K562 (cell line): ENCODE measurements around the gene PRKG2. TPM values are rescaled to one million over a fixed set of nuclear protein-coding genes. Genes with fewer than 3 reads are reported as not detected.

Source experiments
- ATAC-seq: fragments of 200-7000 bp; cut with Tn5 transposase; 3 replicates; pipeline ENCODE4 v1.9.1; 2020; ENCODE audit warnings: moderate library complexity
- BruUV-seq: library from RNA; stranded (reverse); fragments of 400-500 nt; replicated peaks from 2 replicates; lab custom pipeline; 2021; lab: Mats Ljungman, UMichigan
- CTCF ChIA-PET: fragments of 300-600 bp; formaldehyde crosslinking; extraction: SDS; loops from one replicate; lab custom pipeline; 2021; ENCODE audit warnings: low intra/inter-chr PET ratio; lab: Yijun Ruan, JAX
- POLR2A ChIA-PET: fragments of 300-600, 350-650 bp; sonication (Branson Sonifier 250); formaldehyde crosslinking; extraction: SDS; loops from one replicate; lab custom pipeline; 2021; ENCODE audit warnings: antibody characterized with exemption, inconsistent platforms; lab: Yijun Ruan, JAX
- DNase-seq, 4 experiments: peaks; one replicate each; pipeline versions ENCODE4 v3.0.0 to v3.0.0-alpha.2; 2011 to 2018; ENCODE audit warnings: low spot score in 3 of 4, mixed read lengths in 3 of 4; ENCODE audit errors: extremely low read depth in 1 of 4
- FAIRE-seq: peaks from 2 replicates; lab custom pipeline; 2011; peaks lifted over from hg19 to GRCh38; lab: Jason Lieb, UNC
- H2AFZ ChIP-seq: 2 replicates; pipeline ENCODE4 v1.6.0; 2011; ENCODE audit warnings: low read depth, low read length, control low read depth, inconsistent platforms
- H3K27ac ChIP-seq: fragments of 200-600 bp; 3 replicates; pipeline ENCODE4 v1.8.0; 2011; ENCODE audit warnings: low read depth, mild to moderate bottlenecking, control low read depth, inconsistent platforms, low read length, moderate library complexity, mixed read lengths; ENCODE audit errors: extremely low read depth
- H3K27me3 ChIP-seq, 2 experiments: fragments of 300-600 bp in 1 of 2; 2 replicates in 1 of 2; 3 replicates in 1 of 2; pipeline versions ENCODE4 v1.6.0 to v1.8.0; 2011; ENCODE audit warnings: inconsistent platforms in 2 of 2, low read length in 2 of 2, mild to moderate bottlenecking in 1 of 2, mixed read lengths in 1 of 2, moderate library complexity in 1 of 2; ENCODE audit not compliant: control insufficient read depth in 2 of 2, insufficient read depth in 2 of 2
- H3K36me3 ChIP-seq: fragments of 300-600 bp; 3 replicates; pipeline ENCODE4 v1.8.0; 2011; ENCODE audit warnings: mild to moderate bottlenecking, low read length, inconsistent platforms; ENCODE audit not compliant: control insufficient read depth, insufficient read depth
- H3K4me1 ChIP-seq, 2 experiments: fragments of 200-600 bp in 1 of 2; replicated peaks in 1 of 2; 2 replicates in 1 of 2; 3 replicates in 1 of 2; pipeline versions ENCODE4 v1.5.1 to v1.8.0; 2011; ENCODE audit warnings: inconsistent platforms in 2 of 2, low read length in 2 of 2, mild to moderate bottlenecking in 1 of 2, mixed read lengths in 1 of 2, moderate library complexity in 1 of 2; ENCODE audit not compliant: control insufficient read depth in 2 of 2, insufficient read depth in 2 of 2
- H3K4me2 ChIP-seq: 2 replicates; pipeline ENCODE4 v1.6.1; 2011; ENCODE audit warnings: low read length, control low read depth, inconsistent platforms, mixed read lengths; ENCODE audit not compliant: insufficient read depth
- H3K4me3 ChIP-seq: fragments of 200-600 bp; sonication (generic), shearing (Covaris generic); 2 replicates; pipeline ENCODE4 v1.5.1; 2016; ENCODE audit warnings: control low read depth, inconsistent platforms
- H3K79me2 ChIP-seq: fragments of 200-600 bp; 3 replicates; pipeline ENCODE4 v1.8.0; 2011; ENCODE audit warnings: low read length, inconsistent platforms; ENCODE audit not compliant: control insufficient read depth, insufficient read depth
- H3K9ac ChIP-seq, 2 experiments: 2 replicates each; pipeline versions ENCODE4 v1.6.0 to v1.6.1; 2011; ENCODE audit warnings: low read depth in 2 of 2, low read length in 2 of 2, control low read depth in 1 of 2, inconsistent platforms in 1 of 2, mild to moderate bottlenecking in 1 of 2, mixed read lengths in 1 of 2; ENCODE audit not compliant: insufficient read depth in 1 of 2
- H3K9me1 ChIP-seq: one replicate; pipeline ENCODE4 v1.6.0; 2011; ENCODE audit warnings: inconsistent platforms, mild to moderate bottlenecking, low read length, moderate library complexity; ENCODE audit not compliant: control insufficient read depth, insufficient read depth
- H3K9me3 ChIP-seq: replicated peaks from 2 replicates; pipeline ENCODE4 v1.5.1; 2011; ENCODE audit warnings: low read depth, low read length, inconsistent platforms; ENCODE audit not compliant: control insufficient read depth, insufficient read depth
- H4K20me1 ChIP-seq: replicated peaks from 2 replicates; pipeline ENCODE4 v1.6.1; 2011; ENCODE audit warnings: low read length, inconsistent platforms, mixed read lengths; ENCODE audit not compliant: control insufficient read depth, insufficient read depth
- RBM17 ChIP-seq: fragments of 200-400 bp; formaldehyde crosslinking; IDR thresholded peaks from 2 replicates; pipeline ENCODE4 v1.6.1; 2017; ENCODE audit warnings: low read depth, mild to moderate bottlenecking, low read length, borderline replicate concordance
- ZNF282 ChIP-seq: sonication (generic); formaldehyde crosslinking; IDR thresholded peaks from 2 replicates; pipeline ENCODE4 v1.8.1; 2023; ENCODE audit warnings: missing genetic modification reagents
- ZNF717 ChIP-seq: fragments of 250-450 bp; sonication (Bioruptor Pico); IDR thresholded peaks from 2 replicates; pipeline ENCODE4 v1.5.0; 2021
- WGBS: fragments of 100-300 bp; shearing (Covaris generic); methylation state at CpG from one replicate; pipeline ENCODE4 v1.1.6; 2016; ENCODE audit warnings: low coverage, mixed read lengths; ENCODE audit not compliant: insufficient coverage; ENCODE audit errors: missing lambda C conversion rate; 5-methylcytosine and 5-hydroxymethylcytosine counted together
- in situ Hi-C: fragments of 300-500 bp; cut with MboI; formaldehyde crosslinking; loops from 4 replicates; pipeline ENCODE4 v1.15.0; 2018; ENCODE audit warnings: inconsistent platforms, mixed read lengths
- intact Hi-C: fragments of 100-400 bp; cut with micrococcal nuclease; formaldehyde crosslinking; loops from 2 replicates; pipeline ENCODE4 v1.14.2; 2022
- polyA plus RNA-seq, 8 experiments: library from polyadenylated mRNA; depleted of rRNA in 4 of 8; stranded (reverse) in 5 of 8; unstranded in 3 of 8; fragments of >200 nt; fragmentation: Nextera tagmentation in 2 of 8; fragmentation: Illumina TruSeq in 1 of 8; extraction: Ambion mirVana in 2 of 8; extraction: Trizol in 1 of 8; gene quantifications; 2 replicates each; pipeline versions ENCODE4 v1.2.1 to v1.2.3, GENCODE V29; 2011 to 2014; ENCODE audit warnings: inconsistent platforms in 1 of 8, missing spikeins in 1 of 8
- total RNA-seq, 7 experiments: library from RNA; depleted of rRNA in 6 of 7; stranded (reverse); fragments of >200 nt in 6 of 7; fragmentation: Illumina TruSeq in 2 of 7; extraction: Trizol in 2 of 7; gene quantifications; 2 replicates each; pipeline versions ENCODE4 v1.2.1 to v1.2.3, GENCODE V29; 2011 to 2021; ENCODE audit warnings: low replicate concordance in 1 of 7
- TF ChIP-seq, protein P1 (sequence below): fragments of 250-450 bp; sonication (Bioruptor Pico); IDR thresholded peaks from 2 replicates; pipeline ENCODE4 v1.5.0; 2021; ENCODE audit warnings: mild to moderate bottlenecking, moderate library complexity

The PRKG2 gene
- total and polyA plus RNA-seq, 9 of the 15 experiments (the other 6 are each of a cell fraction or from before 2014, with no cell fraction given), result 0.01 to 0.68 (median 0.34) TPM

DNA sequence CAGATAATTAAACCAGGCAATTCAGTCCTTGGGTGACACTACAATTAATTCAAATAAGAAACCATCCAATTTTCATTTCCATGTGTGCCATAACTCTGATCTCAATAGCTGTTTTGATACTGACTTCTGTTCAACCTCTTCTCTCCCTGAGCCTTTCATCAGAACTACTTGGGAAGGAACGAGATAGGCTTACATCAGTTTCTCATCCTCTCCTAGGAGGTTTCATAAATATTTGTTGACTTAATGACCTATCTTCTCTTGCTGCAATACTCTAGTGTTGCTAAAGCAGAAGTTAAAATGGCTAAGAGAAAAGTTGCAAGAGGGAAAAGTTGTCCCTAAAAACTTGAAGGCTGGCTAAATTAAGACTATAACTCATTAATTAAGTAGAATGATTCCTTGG is 41.8 kb downstream of the PRKG2 start:
- H3K9me1 ChIP-seq, result no peaks in the 10 kb centered on the region
- H3K9ac ChIP-seq, result no peak overlapping the region
- no peak overlapping the region for H3K4me2 ChIP-seq
- H2AFZ ChIP-seq, result no peak overlapping the region
- no peak overlapping the region for H3K4me3 ChIP-seq
- no peaks in the 10 kb centered on the region for H3K27me3 ChIP-seq
- BruUV-seq, result no TSS peak
- H3K27ac ChIP-seq, result no peak overlapping the region
- 0% methylated on average over 1 of the region's 1 CpG for WGBS
- in situ Hi-C loops, result no loop called here
- TF ChIP-seq RBM17, result no peak
- TF ChIP-seq, protein P1, sequence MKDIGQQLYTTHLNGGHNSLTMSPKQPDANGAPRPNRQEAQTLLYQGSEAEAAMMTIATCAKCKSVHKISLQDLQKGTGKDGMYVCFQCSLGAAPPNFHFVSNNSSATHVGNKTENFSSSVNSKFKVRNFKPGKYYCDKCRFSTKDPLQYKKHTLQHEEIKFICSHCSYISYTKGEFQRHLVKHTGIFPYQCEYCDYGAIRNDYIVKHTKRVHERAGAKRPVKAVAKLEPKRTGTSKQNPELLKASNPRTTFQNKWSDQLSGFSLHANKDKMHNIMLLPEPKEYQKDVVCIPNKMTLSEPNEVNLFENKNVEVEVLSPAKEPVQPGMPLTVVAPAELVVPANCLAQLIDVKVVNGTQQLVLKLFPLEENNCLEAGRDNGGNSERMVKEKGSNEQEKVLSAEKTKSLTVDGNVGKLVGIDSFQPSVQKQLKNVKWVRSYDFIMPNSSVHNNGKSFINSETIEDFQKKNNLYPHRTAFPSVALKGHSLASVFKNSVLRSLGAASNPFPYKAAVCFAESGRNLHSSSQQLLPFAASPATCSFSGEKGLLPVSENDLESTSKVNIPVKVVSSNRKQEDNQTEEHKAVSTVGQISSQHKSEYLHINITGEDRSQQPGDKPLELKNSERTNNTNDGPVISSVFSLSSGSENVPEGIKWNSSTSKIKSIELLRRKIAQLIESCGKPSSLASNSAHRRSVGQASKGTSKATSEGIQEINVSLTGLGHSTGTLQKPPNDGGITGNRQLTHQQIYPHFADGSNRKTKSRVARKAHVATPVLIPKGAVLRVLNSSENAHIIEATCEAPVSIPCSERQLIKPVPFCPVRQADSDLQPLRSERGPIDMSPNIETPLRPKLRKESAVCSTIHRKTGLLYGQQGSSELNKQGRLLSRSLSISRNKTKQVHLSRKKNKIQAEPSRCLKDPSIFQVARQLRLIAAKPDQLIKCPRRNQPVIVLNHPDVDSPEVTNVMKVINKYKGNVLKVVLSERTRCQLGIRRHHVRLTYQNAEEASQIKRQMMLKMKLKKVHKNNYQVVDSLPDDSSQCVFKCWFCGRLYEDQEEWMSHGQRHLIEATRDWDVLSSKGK, result no peak
- no peak for TF ChIP-seq ZNF717 (CRISPR knock-in tag)
- no peak for TF ChIP-seq ZNF282 (CRISPR knock-in tag)
- H3K79me2 ChIP-seq, result no peaks in the 10 kb centered on the region
- ChIA-PET POLR2A (no interaction called here), CTCF (no interaction called here)
- H3K9me3 ChIP-seq, result no peaks in the 10 kb centered on the region
- no peaks in the 10 kb centered on the region for H3K4me1 ChIP-seq
- DNase-seq, result no peak
- intact Hi-C loops, result no loop called here
- H4K20me1 ChIP-seq, result no peaks in the 10 kb centered on the region
- no peak for FAIRE-seq
- no peak for ATAC-seq
- no peaks in the 10 kb centered on the region for H3K36me3 ChIP-seq
